Measurements from ENCODE around the gene GRM7. TPM values are rescaled to one million over a fixed set of nuclear protein-coding genes. Genes with fewer than 3 reads are reported as not detected.

Gene GRM7
- polyA plus RNA-seq, 6 donors from 2014 or later = not detected

GRCh38 chr3:7562892-7563291 is 702.0 kb downstream of the GRM7 start:
- DNase-seq = no peak
- H3K27ac Mint-ChIP-seq = no peak overlapping the region
- peaks cover 0 to 14% (median 3%) of the 10 kb centered on the region in 7 donors for H3K9me3 Mint-ChIP-seq
- no peaks in the 10 kb centered on the region for H3K36me3 Mint-ChIP-seq
- H3K27me3 Mint-ChIP-seq = no peaks in the 10 kb centered on the region
- no peak overlapping the region for H3K4me3 Mint-ChIP-seq
- no peaks in the 10 kb centered on the region for H3K4me1 Mint-ChIP-seq
- no peak for ATAC-seq (ENCODE audit: low read depth in 2 of 2)

- Mint-ChIP-seq H3K36me3 (no peaks in the 10 kb centered on the region), H3K4me3 (no peak overlapping the region), H3K4me1 (no peaks in the 10 kb centered on the region), H3K27ac (no peak overlapping the region), H3K27me3 (no peaks in the 10 kb centered on the region), H3K9me3 (peaks cover 9 to 19% (median 11%) of the 10 kb centered on the region in 7 donors)
- DNase-seq (no peak), ATAC-seq (ENCODE audit: low read depth in 2 of 2) (no peak)
Observed at GRCh38 chr3:7565574-7565973, 704.7 kb downstream of the GRM7 start.

DNA sequence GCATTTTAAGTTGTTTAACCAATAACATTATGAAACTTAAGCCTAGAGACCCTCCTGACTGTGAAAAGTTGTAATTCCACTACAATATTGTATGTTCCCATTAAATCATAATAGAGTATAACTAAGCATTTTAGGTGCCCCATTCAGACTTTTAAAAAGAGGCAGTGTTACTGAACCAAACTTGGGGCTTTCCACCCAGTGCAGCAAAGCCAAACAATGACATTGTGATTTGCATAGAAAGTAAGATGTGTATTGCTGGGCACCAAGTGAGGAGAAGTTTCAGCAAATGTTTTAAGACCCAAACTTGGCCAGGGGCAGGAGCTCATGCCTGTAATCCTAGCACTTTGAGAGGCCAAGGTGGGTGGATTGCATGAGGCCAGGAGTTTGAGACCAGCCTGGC is 706.2 kb downstream of the GRM7 start:
- Mint-ChIP-seq H3K27me3 (no peaks in the 10 kb centered on the region), H3K27ac (no peak overlapping the region)

DNA sequence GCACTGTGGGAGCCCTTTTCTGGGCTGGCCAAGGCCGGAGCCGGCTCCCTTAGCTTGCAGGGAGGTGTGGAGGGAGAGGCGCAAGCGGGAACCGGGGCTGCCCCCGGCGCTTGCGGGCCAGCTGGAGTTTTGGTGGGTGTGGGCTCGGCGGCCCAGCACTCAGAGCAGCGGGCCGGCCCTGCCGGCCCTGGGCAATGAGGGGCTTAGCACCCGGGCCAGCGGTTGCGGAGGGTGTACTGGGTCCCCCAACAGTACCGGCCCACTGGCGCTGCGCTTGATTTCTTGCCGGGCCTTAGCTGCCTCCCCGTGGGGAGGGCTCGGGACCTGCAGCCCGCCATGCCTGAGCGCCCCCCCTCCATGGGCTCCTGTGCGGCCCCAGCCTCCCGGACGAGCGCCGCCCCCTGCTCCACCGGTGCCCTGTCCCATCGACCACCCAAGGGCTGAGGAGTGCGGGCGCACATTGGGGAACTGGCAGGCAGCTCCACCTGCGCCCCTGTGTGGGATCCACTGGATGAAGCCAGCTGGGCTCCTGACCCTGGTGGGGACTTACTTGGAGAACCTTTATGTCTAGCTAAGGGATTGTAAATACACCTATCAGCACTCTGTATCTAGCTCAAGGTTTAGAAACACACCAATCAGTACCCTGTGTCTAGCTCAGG is 707.7 kb downstream of the GRM7 start:
- H3K4me1 Mint-ChIP-seq = no peaks in the 10 kb centered on the region
- no peaks in the 10 kb centered on the region for H3K27me3 Mint-ChIP-seq
- H3K4me3 Mint-ChIP-seq = no peak overlapping the region
- H3K27ac Mint-ChIP-seq = no peak overlapping the region
- DNase-seq (no peak), ATAC-seq (ENCODE audit: low read depth in 2 of 2) (no peak)
- peaks cover 11 to 25% (median 14%) of the 10 kb centered on the region in 7 donors for H3K9me3 Mint-ChIP-seq
- no peaks in the 10 kb centered on the region for H3K36me3 Mint-ChIP-seq

More for the DNA sequence above, 706.2 kb downstream of the GRM7 start:
- DNase-seq (no peak), ATAC-seq (ENCODE audit: low read depth in 2 of 2) (no peak)
- H3K4me3 Mint-ChIP-seq = peak overlapping the region in 1 of 8 donors; percentile 57
- H3K36me3 Mint-ChIP-seq = no peaks in the 10 kb centered on the region
- no peaks in the 10 kb centered on the region for H3K4me1 Mint-ChIP-seq
- peaks cover 11 to 22% (median 14%) of the 10 kb centered on the region in 7 donors for H3K9me3 Mint-ChIP-seq

DNA sequence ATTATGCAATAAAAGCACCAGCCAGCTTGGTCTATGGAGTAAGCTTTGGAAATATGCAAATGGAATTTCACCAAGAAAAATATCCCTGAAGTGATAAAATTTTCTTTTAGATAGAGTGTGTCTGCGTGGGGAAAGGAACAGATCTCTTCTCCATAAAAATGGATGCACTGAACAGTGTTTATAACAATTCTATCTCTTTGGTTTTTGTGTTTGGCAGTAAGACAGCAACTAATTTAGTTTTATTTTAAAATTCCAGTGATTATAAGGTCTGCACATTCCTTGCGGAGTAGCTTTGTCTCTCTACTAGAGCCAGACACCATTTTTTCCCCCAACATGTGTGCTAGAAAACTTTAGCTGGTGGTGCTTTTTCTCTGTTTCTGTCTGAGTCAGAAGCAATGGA is 712.4 kb downstream of the GRM7 start:
- DNase-seq (no peak), ATAC-seq (ENCODE audit: low read depth in 2 of 2) (no peak)
- peaks cover 8 to 30% (median 12%) of the 10 kb centered on the region in 7 donors for H3K9me3 Mint-ChIP-seq
- H3K27me3 Mint-ChIP-seq = no peaks in the 10 kb centered on the region
- H3K36me3 Mint-ChIP-seq = no peaks in the 10 kb centered on the region
- no peak overlapping the region for H3K4me3 Mint-ChIP-seq
- no peaks in the 10 kb centered on the region for H3K4me1 Mint-ChIP-seq
- no peak overlapping the region for H3K27ac Mint-ChIP-seq

GRCh38 chr3:7574435-7574834 is 713.5 kb downstream of the GRM7 start:
- no peak overlapping the region for H3K27ac Mint-ChIP-seq
- no peaks in the 10 kb centered on the region for H3K4me1 Mint-ChIP-seq
- no peak overlapping the region for H3K4me3 Mint-ChIP-seq
- no peaks in the 10 kb centered on the region for H3K36me3 Mint-ChIP-seq
- ATAC-seq (ENCODE audit: low read depth in 2 of 2) (no peak), DNase-seq (no peak)
- H3K27me3 Mint-ChIP-seq = no peaks in the 10 kb centered on the region
- peaks cover 8 to 26% (median 12%) of the 10 kb centered on the region in 7 donors for H3K9me3 Mint-ChIP-seq

DNA sequence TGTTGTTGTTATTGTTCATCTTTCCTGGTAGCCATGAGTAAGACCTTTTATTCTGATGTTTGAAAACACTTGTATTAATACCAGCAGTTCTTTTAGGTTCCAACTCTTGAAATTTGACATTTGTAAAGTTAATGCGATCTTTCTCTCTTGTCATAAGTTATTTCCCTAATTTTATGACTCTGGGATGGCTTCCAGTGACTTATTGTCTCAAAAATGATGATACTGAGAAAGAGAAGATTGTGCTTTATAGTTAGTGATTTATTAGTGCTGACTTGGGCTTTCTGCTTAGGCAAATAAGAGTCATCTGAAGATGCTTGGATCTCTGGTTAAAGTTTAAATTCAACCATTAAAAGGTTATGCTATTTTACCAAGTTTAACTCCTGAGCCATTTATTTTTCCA is 715.2 kb downstream of the GRM7 start:
- ATAC-seq (ENCODE audit: low read depth in 2 of 2) (no peak), DNase-seq (no peak)
- Mint-ChIP-seq H3K36me3 (no peaks in the 10 kb centered on the region), H3K4me3 (no peak overlapping the region), H3K27me3 (no peaks in the 10 kb centered on the region), H3K4me1 (no peaks in the 10 kb centered on the region), H3K9me3 (peaks cover 3 to 21% (median 8%) of the 10 kb centered on the region in 7 donors), H3K27ac (no peak overlapping the region)

- Mint-ChIP-seq H3K4me1 (no peaks in the 10 kb centered on the region), H3K27me3 (no peaks in the 10 kb centered on the region), H3K4me3 (no peak overlapping the region), H3K27ac (no peak overlapping the region), H3K9me3 (peaks cover 2 to 17% (median 3%) of the 10 kb centered on the region in 7 donors), H3K36me3 (no peaks in the 10 kb centered on the region)
- ATAC-seq (ENCODE audit: low read depth in 2 of 2) = no peak
- no peak for DNase-seq
Observed at GRCh38 chr3:7576506-7576905, 715.6 kb downstream of the GRM7 start.

DNA sequence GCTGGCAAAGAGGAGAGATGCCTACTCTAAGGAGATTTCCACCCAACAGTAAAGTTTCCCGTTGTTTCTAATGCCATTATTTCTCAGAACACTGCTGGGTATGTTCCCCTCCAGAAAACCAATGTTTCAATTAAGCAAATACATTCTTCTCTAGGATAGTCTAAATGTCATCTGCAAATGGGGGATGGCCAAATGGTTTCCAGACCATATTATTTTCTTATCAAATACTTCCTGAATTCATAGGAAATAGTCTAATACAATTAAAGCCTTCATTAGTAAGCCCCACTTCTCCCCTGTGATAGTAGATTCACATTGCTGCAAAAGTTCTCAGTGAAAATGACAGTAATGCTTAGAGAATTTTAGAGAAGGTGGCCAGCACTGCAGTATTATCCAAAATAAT is 716.6 kb downstream of the GRM7 start:
- Mint-ChIP-seq H3K4me1 (no peaks in the 10 kb centered on the region), H3K27ac (no peak overlapping the region), H3K36me3 (no peaks in the 10 kb centered on the region), H3K4me3 (no peak overlapping the region), H3K27me3 (no peaks in the 10 kb centered on the region), H3K9me3 (peaks cover 2 to 14% (median 3%) of the 10 kb centered on the region in 7 donors)
- no peak for DNase-seq
- no peak for ATAC-seq (ENCODE audit: low read depth in 2 of 2)

DNA sequence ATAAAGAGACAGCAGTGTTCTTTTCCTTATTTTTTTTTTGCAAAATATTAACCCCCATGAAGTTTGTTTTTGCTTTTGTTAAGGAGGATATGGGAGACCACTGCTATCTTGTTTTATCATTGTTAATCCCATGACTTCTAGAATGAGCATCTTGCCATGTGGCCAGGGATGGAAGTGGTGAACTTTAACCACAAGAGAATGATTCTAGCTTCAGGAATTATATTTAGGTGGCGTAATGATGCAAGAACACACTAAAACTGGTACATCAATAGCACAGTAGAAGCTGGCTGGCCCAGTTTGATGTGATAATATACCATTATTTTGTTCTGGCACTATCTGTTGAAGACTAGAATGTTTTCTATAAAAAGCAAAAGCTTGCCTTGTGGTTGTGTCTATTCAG is 720.9 kb downstream of the GRM7 start:
- ATAC-seq (ENCODE audit: low read depth in 2 of 2) = no peak
- H3K4me3 Mint-ChIP-seq = no peak overlapping the region
- no peak for DNase-seq
- H3K9me3 Mint-ChIP-seq = peaks cover 0 to 10% (median 3%) of the 10 kb centered on the region in 7 donors
- H3K27ac Mint-ChIP-seq = no peak overlapping the region
- H3K4me1 Mint-ChIP-seq = no peaks in the 10 kb centered on the region
- H3K36me3 Mint-ChIP-seq = no peaks in the 10 kb centered on the region
- H3K27me3 Mint-ChIP-seq = no peaks in the 10 kb centered on the region

DNA sequence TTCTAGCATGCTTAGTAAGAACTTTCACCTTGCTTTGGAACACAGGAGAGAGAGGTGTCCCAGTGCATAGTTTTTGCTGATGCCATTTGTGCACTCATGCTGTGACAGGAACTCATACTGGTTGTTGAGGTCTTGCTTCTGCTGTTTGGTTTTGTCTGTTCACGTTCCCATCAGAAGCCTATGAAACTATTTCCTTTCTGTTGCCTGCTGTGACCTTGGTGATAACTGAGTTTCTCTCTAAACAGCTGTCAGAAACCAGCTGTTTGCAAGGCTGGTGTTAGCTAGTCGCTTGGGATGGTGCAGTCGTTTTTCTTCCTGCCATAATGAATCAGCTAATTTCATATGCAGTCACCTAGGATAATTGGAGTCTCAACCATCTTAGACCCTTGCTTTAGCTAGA is 724.1 kb downstream of the GRM7 start:
- no peak for DNase-seq
- no peaks in the 10 kb centered on the region for H3K4me1 Mint-ChIP-seq

GRCh38 chr3:7588236-7588635 is 727.3 kb downstream of the GRM7 start:
- H3K4me1 Mint-ChIP-seq = no peaks in the 10 kb centered on the region
- H3K4me3 Mint-ChIP-seq = no peak overlapping the region
- DNase-seq = no peak
- no peak for ATAC-seq (ENCODE audit: low read depth in 2 of 2)
- peaks cover 0 to 13% (median 6%) of the 10 kb centered on the region in 7 donors for H3K9me3 Mint-ChIP-seq
- no peaks in the 10 kb centered on the region for H3K36me3 Mint-ChIP-seq
- no peaks in the 10 kb centered on the region for H3K27me3 Mint-ChIP-seq
- H3K27ac Mint-ChIP-seq = no peak overlapping the region

More for the DNA sequence above, 724.1 kb downstream of the GRM7 start:
- Mint-ChIP-seq H3K27me3 (no peaks in the 10 kb centered on the region), H3K9me3 (peaks cover 0 to 4% (median 2%) of the 10 kb centered on the region in 7 donors), H3K4me3 (no peak overlapping the region), H3K27ac (no peak overlapping the region), H3K36me3 (no peaks in the 10 kb centered on the region)
- ATAC-seq (ENCODE audit: low read depth in 2 of 2) = no peak

- ATAC-seq (ENCODE audit: low read depth in 2 of 2) = no peak
- no peaks in the 10 kb centered on the region for H3K36me3 Mint-ChIP-seq
- no peak overlapping the region for H3K4me3 Mint-ChIP-seq
- no peak overlapping the region for H3K27ac Mint-ChIP-seq
- peaks cover 0 to 9% (median 7%) of the 10 kb centered on the region in 7 donors for H3K9me3 Mint-ChIP-seq
- DNase-seq = no peak
- no peaks in the 10 kb centered on the region for H3K27me3 Mint-ChIP-seq
- no peaks in the 10 kb centered on the region for H3K4me1 Mint-ChIP-seq
Observed at GRCh38 chr3:7589526-7589925, 728.6 kb downstream of the GRM7 start.

DNA sequence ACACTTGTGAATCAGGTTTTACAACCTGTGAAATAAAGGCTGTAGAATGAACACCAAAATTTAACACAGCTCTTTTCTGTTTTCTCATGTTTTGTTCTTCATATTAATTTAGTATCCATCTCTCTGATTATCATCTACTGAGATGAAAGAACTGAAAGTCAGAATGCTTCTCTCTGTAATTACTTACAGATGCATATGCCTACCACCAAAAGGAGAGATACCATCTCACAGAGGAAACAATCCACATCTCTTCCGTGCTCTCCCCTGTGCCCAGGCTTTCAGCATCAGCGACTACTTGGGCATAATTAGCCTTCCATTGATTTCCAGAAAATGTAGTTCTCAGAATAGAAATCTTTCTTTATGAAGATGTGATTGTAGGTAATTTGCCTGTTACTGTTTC is 741.4 kb downstream of the GRM7 start:
- Mint-ChIP-seq H3K9me3 (peaks cover 0 to 4% (median 0%) of the 10 kb centered on the region in 7 donors), H3K27me3 (no peaks in the 10 kb centered on the region), H3K36me3 (no peaks in the 10 kb centered on the region), H3K4me1 (no peaks in the 10 kb centered on the region), H3K4me3 (no peak overlapping the region), H3K27ac (no peak overlapping the region)
- DNase-seq (no peak), ATAC-seq (ENCODE audit: low read depth in 2 of 2) (no peak)

- H3K4me3 Mint-ChIP-seq = no peak overlapping the region
- ATAC-seq (ENCODE audit: low read depth in 2 of 2) = no peak
- peaks cover 0 to 3% (median 0%) of the 10 kb centered on the region in 3 donors for H3K27me3 Mint-ChIP-seq
- DNase-seq = no peak
- no peak overlapping the region for H3K27ac Mint-ChIP-seq
- no peaks in the 10 kb centered on the region for H3K36me3 Mint-ChIP-seq
- no peaks in the 10 kb centered on the region for H3K4me1 Mint-ChIP-seq
- peaks cover 0 to 6% (median 4%) of the 10 kb centered on the region in 7 donors for H3K9me3 Mint-ChIP-seq
Observed at GRCh38 chr3:7607083-7607482, 746.2 kb downstream of the GRM7 start.
